ENCODE measurements around the gene SPATA9. TPM values are rescaled to one million over a fixed set of nuclear protein-coding genes. Genes with fewer than 3 reads are reported as not detected.

SPATA9 gene
- total and polyA plus RNA-seq, 9 donors = 0.71 to 2.6 (median 1.7) TPM

Other genes with a start within 250 kb of the SPATA9 start
- 75.0 TPM for gene SKIC3, start 128.0 kb downstream of the SPATA9 start, total RNA-seq
- 10 to 100 TPM; 43.6 to 65.1 (median 51.2) TPM for gene SKIC3, start 128.0 kb downstream of the SPATA9 start, polyA plus RNA-seq (ENCODE audit: insufficient read depth in 1 of 8, insufficient read length in 8 of 8, low replicate concordance in 1 of 8)
- 7.9 TPM for gene ARSK, start 127.9 kb downstream of the SPATA9 start, total RNA-seq
- 10 to 100 TPM in 4 of 8 donors, 1 to 10 TPM in 4; 7.8 to 11.7 (median 9.6) TPM for gene ARSK, start 127.9 kb downstream of the SPATA9 start, polyA plus RNA-seq (ENCODE audit: insufficient read depth in 1 of 8, insufficient read length in 8 of 8, low replicate concordance in 1 of 8)
- 0.09 TPM for gene GPR150, start 62.9 kb downstream of the SPATA9 start, total RNA-seq
- under 1 TPM; 0.06 to 0.33 (median 0.14) TPM for gene GPR150, start 62.9 kb downstream of the SPATA9 start, polyA plus RNA-seq (ENCODE audit: insufficient read depth in 1 of 8, insufficient read length in 8 of 8, low replicate concordance in 1 of 8)
- 3.9 TPM for gene RFESD, start 36.2 kb downstream of the SPATA9 start, total RNA-seq
- gene RFESD, start 36.2 kb downstream of the SPATA9 start, polyA plus RNA-seq (ENCODE audit: insufficient read depth in 1 of 8, insufficient read length in 8 of 8, low replicate concordance in 1 of 8) = 1 to 10 TPM; 2.7 to 3.8 (median 3.0) TPM
- gene RHOBTB3, start 48.3 kb upstream of the SPATA9 start, total RNA-seq = 153 TPM
- 100 to 1,000 TPM in 3 of 8 donors, 10 to 100 TPM in 5; 63.6 to 110 (median 90.8) TPM for gene RHOBTB3, start 48.3 kb upstream of the SPATA9 start, polyA plus RNA-seq (ENCODE audit: insufficient read depth in 1 of 8, insufficient read length in 8 of 8, low replicate concordance in 1 of 8)
- 5.9 TPM for gene GLRX, start 139.7 kb upstream of the SPATA9 start, total RNA-seq
- 10 to 100 TPM; 13.8 to 21.1 (median 15.6) TPM for gene GLRX, start 139.7 kb upstream of the SPATA9 start, polyA plus RNA-seq (ENCODE audit: insufficient read depth in 1 of 8, insufficient read length in 8 of 8, low replicate concordance in 1 of 8)

All from muscle of leg (tissue), 9 donors.